ENCODE results near the gene MARS1.

The MARS1 gene

DNA sequence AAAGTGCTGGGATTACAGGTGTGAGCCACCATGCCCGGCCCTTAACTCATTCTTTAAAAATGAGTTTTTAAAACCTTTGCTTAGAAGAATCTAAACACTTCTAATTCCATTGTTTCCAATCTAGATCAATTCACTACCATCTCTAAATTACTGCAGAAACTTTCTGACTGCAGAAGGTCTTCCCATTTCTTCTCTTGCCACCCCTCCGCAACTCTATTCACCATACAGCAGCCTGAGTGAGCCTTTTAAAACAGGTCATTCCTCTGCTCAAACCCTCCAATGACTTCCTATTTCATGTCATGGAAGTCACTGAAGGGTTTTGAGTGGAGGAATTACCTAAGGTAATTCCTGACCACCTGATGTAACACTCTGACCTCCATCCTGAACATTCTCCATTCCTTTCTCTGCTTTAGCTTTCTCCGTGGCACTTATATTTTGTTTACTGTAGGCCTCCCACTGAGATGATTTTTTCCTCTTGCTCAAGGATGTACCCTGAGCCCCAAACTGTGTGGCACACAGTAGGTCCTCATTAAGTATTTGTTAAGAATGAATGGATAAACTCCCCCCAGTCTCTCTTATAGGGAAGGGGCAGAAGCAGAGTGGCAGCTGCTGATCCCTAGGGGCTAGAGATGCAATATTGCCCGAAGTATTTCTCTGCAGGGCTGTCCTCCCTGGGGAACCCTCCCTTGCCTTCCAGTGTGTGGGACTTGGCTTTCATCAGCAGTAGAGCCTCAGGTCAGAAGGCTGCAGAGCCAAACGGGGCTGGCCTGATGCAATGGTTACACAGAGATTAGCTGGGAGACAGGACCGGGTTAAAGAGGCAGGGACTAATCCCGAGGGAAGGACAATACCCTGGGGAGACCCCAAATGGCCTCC is 31.3 kb downstream of the MARS1 start:
- peak; percentile 51 for DNase-seq

GRCh38 chr12:57519796-57520052 is 31.9 kb downstream of the MARS1 start:
- peak; percentile 70 for DNase-seq

GRCh38 chr12:57520053-57520818 is 32.4 kb downstream of the MARS1 start, which contains the start of gene DDIT3:
Gene DDIT3 (minus strand): TSS chr12:57520514. CDS start chr12:57517406, 3,108 bp downstream.
- DNase-seq: peak; percentile 100

- DNase-seq: peak; percentile 68
Measured at GRCh38 chr12:57521525-57522010, 33.7 kb downstream of the MARS1 start.

DNA sequence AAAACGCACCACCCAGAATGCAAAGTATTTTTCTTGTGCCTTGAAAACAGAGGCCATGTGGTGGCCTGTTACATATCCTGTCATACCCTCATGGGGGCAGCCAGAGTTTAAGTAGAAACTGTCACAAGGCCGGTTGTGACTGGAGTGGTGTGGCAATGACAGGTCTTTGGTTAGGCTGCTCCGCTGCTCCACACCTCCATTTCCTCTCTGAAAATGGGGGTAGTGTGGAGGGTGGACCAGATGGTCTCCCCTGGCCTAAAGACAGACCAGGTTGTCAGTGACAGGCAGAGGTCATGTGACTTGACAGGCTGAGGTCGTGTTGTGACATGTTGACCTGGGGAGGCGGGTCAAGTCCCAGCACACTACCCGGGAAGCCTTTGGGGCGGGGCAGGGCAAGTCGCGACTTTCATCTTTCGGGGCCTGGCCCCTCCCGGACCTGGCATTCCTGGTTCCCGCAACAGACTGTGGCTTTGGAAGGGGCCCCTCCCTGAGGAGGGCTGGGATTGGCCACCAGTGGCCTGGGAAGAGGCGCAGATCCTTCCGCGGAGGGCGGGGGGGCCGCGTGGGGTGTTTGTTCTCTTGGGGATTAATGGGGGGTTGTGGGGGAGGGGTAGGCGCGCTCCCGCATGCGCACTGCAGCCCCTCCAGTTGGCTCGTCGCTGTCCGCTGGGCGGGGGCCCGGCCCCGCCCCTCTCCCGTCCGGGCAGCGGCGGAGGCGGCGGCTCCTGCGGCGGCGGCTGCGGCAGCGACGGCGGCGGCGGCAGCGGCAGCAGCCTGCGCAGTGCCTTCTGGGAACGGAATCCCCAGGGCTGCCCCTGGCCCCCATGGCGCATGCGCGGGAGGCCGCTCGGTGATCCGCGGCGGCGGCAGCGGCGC is 34.4 kb downstream of the MARS1 start, which contains the start of gene MBD6:
Gene MBD6, plus strand, starts transcription at position 814 of the 876 bp plus-strand sequence. CDS start 1,480 bp downstream, outside the sequence.
- peak; percentile 92 for DNase-seq

DNA sequence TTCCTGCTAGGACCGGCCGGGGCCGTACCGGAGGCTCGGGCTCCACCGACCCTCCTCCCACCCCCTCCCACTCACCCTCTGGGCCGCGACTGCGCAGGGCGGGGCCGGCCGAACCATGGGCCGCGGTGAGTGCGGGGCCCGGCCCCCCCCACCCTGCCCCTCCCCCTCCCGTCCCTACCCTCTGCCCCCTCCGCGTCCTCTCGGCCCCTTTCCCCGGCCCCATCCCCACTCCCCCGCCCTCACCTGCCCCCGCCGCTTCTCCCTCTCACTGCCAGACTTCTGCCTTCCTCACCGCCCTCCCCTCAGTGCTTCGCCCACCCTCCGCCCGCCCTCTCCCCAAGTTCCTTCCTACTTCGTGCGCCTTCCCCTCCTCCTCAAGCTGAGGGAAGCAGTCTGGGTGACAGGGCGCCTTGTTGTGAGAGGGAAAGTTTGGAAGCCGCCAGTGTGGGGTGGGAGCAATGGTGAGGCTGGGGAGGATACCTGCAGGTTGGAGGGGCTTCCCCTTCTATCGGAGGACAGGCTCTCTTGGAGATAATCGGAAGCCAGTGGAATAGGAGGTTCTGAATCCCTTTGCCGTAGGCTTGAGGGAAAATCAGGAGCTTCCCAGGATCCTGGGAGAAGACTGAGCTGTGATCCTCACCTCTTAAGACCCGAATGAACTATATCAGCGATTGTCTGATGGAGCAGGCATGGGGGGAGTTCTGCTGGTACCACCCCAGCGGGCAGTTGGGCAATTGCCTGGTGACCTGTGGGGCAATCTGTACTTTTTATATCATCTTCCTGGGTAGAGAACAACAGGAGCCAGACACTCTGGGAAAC is 35.2 kb downstream of the MARS1 start:
- DNase-seq: peak; percentile 85

GRCh38 chr12:57523706-57524614 is 36.1 kb downstream of the MARS1 start:
- DNase-seq: no peak

GRCh38 chr12:57524814-57525614 is 37.1 kb downstream of the MARS1 start:
- DNase-seq: no peak

GRCh38 chr12:57525615-57526383 is 37.9 kb downstream of the MARS1 start:
- DNase-seq: no peak

DNA sequence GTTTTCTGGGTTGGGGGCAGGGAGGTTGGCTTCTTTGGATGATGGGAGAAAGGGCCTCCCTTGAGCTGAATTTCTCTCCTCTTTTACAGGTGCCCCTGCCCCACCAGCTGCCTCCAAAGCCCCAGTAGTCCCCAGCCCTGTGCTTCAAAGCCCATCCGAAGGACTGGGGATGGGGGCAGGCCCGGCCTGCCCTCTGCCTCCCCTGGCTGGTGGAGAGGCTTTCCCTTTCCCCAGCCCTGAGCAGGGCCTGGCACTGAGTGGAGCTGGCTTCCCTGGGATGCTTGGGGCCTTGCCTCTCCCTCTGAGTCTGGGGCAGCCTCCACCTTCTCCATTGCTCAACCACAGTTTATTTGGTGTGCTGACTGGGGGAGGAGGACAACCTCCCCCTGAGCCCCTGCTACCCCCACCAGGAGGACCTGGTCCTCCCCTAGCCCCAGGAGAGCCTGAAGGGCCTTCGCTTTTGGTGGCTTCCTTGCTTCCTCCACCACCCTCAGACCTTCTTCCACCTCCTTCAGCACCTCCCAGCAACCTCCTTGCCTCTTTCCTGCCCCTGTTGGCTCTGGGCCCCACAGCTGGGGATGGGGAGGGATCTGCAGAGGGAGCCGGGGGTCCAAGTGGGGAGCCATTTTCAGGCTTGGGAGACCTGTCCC is 38.7 kb downstream of the MARS1 start:
- no peak for DNase-seq

GRCh38 chr12:57527184-57527583 is 39.3 kb downstream of the MARS1 start:
- no peak for DNase-seq

DNA sequence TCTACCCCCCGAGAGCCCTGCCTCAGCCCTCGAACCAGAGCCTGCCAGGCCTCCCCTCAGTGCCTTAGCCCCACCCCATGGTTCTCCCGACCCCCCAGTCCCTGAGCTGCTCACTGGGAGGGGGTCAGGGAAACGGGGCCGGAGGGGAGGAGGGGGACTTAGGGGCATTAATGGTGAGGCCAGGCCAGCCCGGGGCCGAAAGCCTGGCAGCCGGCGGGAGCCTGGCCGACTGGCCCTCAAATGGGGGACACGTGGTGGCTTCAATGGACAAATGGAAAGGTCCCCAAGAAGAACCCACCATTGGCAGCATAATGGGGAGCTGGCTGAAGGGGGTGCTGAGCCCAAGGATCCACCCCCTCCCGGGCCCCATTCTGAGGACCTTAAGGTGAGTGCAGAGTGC is 40.3 kb downstream of the MARS1 start:
- DNase-seq: no peak

- no peak for DNase-seq
Measured at GRCh38 chr12:57528831-57529555, 41.1 kb downstream of the MARS1 start.

- no peak for DNase-seq
Measured at GRCh38 chr12:57529831-57530230, 42.0 kb downstream of the MARS1 start.

DNA sequence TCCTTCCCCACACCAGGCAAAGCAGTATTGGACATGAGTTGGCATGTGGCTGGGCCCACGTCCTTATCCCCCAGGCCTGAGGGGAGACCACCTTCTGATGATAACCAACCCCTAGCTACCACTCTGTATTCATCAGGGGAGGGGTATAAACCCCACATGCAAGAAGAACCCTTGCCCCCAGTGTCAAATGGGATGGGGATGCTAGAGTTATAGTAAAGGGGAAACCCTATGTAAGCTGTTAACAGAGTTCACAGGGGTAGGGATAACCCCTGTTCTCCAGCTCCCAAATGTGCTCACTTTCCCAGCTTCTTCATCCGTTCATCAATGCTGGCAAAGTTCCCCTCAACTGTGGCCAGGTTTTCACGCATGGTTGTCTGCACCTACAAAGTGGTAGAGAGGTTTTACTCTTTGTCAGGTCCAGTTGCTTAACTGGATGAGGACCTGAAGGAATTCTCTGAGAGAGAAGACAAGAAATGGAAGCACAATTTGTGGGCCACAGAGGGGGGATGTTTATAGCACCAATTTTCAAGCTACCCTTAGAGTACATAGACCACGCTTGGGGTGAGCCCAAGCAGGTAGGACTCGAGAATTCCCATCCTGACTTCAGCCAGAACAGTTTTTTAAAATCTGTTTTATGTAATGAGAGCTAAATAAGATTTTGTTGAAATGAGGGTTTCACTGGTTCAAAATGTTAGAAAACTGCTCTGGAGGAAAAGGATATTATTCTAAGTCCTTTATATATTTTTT is 42.7 kb downstream of the MARS1 start:
- no peak for DNase-seq

GRCh38 chr12:57531836-57532235 is 44.0 kb downstream of the MARS1 start:
- no peak for DNase-seq

DNA sequence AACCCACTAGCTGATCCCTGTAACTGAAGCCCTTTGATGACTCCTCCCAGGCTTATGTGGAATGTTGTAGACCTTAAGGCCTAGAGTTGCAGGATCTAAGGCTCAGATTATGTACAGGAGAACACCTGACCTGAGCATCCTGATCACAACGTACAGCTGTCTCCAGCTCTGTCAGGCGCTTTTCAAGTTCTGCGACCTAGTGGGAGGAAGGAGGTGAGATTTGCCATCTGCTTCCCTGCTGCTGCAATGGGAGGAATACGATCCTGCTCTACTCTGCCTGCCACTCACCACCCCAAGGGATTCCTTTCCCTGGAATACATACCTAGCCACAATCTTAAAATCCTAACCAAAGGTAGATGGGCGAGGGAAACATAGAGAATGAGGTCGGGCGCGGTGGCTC is 45.2 kb downstream of the MARS1 start:
- DNase-seq: no peak

Measured in right hindlimb (tissue), 1 donor.